Fibroblast of mammary gland (primary cell): ENCODE data around the gene RELA.
A peak's percentile ranks its signal among the peaks of the same experiment; 100 is the strongest.

Source experiments
- DNase-seq: peaks from one replicate; pipeline ENCODE4 v3.0.0-alpha.2; 2010; ENCODE audit warnings: low read depth
- H3K4me3 ChIP-seq: 2 replicates; pipeline ENCODE4 v1.5.1; 2011; ENCODE audit warnings: low read depth, mild to moderate bottlenecking, low read length, moderate library complexity; ENCODE audit not compliant: control insufficient read depth
- CTCF ChIP-seq: conservative IDR thresholded peaks from 2 replicates; pipeline ENCODE4 v1.5.1; 2011; ENCODE audit warnings: low read depth, low read length, inconsistent platforms; ENCODE audit not compliant: control insufficient read depth, insufficient read depth

Gene RELA

GRCh38 chr11:65658174-65659021, 4.3 kb downstream of the RELA start:
- no peak for TF ChIP-seq CTCF

GRCh38 chr11:65657426-65657825, 5.3 kb downstream of the RELA start:
- DNase-seq, result no peak

More at GRCh38 chr11:65658174-65659021, 4.3 kb downstream of the RELA start:
- no peak overlapping the region for H3K4me3 ChIP-seq
- DNase-seq, result no peak

GRCh38 chr11:65655570-65656332, 7.0 kb downstream of the RELA start:
- no peak overlapping the region for H3K4me3 ChIP-seq
- no peak for TF ChIP-seq CTCF
- DNase-seq, result no peak

More at GRCh38 chr11:65657426-65657825, 5.3 kb downstream of the RELA start:
- H3K4me3 ChIP-seq, result no peak overlapping the region
- no peak for TF ChIP-seq CTCF

- no peak overlapping the region for H3K4me3 ChIP-seq
- no peak for TF ChIP-seq CTCF
- DNase-seq, result no peak
Measured at GRCh38 chr11:65654375-65655349, 8.1 kb downstream of the RELA start.

- H3K4me3 ChIP-seq, result peak overlapping the region; percentile 12
- TF ChIP-seq CTCF, result no peak
- no peak for DNase-seq
Measured at GRCh38 chr11:65653229-65654225, 9.2 kb downstream of the RELA start.
